ENCODE data around the gene PDLIM7.

The PDLIM7 gene

DNA sequence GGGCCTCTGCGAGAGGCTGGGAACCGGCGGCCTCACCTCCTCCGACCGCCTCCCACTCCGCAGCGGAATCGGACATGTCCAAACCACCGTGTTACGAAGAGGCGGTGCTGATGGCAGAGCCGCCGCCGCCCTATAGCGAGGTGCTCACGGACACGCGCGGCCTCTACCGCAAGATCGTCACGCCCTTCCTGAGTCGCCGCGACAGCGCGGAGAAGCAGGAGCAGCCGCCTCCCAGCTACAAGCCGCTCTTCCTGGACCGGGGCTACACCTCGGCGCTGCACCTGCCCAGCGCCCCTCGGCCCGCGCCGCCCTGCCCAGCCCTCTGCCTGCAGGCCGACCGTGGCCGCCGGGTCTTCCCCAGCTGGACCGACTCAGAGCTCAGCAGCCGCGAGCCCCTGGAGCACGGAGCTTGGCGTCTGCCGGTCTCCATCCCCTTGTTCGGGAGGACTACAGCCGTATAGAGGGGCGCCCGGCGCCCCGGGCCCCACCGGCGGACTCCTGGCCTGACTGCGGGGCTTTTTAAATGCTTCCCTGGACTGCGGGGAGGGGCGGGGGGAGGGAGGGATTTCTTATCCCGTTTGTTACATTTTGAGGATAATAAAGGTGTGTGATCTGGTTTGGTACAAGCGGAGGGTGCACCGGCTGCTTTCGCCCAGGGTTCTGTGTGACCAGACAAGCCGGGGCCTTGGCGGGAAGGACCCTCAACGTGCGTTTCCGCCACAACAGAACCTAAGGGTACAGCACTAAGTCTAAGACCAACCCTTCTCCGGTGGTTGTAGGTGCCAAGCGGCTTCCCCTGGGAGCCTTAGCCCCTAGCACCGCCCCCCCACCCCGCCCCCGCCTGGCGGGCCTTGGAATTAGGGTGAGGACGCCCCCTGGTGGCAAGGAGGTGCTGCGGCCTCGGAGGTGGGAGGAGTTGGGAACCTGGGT, 41.5 kb downstream of the PDLIM7 start:
- DNase-seq = peak; percentile 52

DNA sequence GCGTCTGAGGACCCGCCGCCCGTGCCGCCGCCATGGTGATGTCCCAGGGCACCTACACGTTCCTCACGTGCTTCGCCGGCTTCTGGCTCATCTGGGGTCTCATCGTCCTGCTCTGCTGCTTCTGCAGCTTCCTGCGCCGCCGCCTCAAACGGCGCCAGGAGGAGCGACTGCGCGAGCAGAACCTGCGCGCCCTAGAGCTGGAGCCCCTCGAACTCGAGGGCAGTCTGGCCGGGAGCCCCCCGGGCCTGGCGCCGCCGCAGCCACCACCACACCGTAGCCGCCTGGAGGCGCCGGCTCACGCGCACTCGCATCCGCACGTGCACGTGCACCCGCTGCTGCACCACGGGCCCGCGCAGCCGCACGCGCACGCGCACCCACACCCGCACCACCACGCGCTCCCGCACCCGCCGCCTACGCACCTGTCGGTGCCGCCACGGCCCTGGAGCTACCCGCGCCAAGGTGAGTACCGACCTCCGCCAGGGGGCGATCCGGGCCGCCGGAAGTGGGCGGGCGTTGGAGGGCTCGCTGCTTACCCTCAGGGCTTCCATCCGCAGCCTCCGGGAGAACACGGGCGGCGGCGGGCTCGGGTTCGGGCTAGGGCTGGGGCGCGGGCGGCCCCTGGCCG, 42.3 kb downstream of the PDLIM7 start:
- DNase-seq = no peak

DNA sequence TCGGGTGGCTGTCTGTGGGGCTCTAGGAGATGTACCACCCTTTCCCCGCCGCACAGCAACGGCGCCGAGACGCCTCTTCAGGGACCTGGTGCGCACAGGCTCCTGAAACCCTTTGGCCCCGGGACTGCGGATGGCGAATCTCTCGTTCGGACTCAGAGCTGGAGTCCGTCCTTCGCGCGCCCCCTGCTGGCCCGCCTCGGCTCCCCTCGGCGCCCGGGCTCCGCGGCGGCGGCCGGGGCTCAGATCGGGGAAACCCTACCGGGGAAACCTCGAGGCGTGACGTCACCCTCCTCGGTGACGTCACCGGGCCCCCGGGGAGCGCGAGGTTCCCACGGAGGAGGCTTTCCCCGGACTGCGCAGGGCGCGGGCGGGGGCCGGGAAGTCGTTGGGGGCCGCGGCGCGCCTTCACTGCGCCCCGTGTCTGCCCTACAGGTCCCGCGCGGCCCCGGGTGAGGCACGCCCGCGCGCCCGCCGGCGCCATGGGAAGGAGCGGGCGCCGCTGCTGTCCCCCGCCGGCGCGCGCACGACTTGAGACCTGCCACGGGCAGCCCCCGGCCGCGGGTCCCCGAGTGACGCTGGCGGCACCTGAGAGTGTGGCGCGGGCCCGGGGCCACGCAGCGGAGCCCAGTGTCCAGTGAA, 42.9 kb downstream of the PDLIM7 start:
- DNase-seq = no peak

DNA sequence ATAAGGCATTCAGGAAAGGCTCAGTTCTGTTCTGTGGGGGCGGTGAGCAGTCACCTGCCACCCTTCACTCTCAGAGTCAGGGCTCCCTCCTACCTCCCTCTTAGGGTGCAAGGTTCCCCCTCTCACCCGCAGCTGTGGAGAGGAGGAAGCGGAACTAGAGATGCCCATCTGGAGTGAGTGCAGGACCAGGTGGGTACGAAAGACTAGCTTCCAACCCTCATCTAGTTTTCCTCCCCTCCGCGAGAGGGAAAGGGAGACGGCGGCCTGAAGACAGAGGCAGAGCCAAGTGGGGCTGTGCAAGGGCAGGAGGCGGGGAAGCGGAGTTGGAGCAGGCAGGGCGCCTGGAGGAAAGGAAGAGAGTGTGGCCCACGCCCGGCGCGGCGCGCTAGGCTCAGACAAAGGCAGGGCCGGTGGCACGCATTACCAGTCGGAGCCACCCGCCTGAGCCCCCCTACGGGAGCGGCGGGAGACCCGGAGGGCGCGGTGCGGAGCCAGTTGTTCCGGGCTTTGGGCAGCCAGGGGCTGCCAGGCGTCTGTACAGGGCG, 43.5 kb downstream of the PDLIM7 start:
- DNase-seq = no peak

DNA sequence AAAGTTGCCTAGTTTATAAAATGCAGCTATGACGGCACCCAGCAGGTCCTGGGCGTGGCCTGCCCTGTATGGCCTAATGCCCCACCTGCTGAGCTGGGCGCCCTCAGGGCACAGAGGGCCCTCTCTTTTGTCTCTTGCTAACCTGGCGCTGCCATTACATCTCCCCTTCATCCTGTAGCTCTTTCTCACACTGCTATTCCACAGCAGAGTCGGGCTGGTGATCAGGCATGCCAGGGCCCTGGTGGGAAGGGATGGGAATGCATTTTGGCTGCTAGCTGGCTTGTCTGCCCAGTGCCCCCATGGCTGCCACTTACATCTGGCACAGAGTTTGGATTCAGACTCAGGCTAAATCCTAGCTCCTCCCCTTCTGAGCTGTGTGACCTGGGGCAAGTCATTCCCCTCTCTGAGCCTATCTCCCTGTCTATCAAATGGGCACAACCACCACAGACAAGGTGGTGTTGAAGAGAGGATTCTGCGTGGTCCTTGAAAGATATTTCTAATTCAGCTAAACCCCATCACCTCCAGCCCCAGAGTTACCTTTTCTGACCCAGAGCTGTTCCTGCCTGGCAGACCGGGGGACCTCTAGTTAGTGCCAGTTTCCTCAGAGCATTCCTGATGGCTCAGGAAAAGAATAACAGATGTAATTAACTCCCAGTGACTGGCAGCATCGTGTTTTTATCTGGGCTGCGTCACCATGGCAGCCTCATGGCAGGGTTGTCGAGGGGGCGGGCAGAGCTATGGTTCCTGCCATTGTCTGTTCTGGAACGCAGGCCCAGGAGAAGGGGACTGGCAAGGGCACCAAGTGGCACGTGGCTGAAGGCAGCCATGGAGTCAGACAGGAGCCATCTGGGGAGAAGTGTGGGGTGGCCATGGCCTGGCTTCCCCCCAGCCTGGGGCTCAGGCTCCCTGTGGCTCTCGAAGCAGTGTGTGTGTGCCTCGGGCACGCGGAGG, 44.4 kb downstream of the PDLIM7 start:
- DNase-seq = no peak

DNA sequence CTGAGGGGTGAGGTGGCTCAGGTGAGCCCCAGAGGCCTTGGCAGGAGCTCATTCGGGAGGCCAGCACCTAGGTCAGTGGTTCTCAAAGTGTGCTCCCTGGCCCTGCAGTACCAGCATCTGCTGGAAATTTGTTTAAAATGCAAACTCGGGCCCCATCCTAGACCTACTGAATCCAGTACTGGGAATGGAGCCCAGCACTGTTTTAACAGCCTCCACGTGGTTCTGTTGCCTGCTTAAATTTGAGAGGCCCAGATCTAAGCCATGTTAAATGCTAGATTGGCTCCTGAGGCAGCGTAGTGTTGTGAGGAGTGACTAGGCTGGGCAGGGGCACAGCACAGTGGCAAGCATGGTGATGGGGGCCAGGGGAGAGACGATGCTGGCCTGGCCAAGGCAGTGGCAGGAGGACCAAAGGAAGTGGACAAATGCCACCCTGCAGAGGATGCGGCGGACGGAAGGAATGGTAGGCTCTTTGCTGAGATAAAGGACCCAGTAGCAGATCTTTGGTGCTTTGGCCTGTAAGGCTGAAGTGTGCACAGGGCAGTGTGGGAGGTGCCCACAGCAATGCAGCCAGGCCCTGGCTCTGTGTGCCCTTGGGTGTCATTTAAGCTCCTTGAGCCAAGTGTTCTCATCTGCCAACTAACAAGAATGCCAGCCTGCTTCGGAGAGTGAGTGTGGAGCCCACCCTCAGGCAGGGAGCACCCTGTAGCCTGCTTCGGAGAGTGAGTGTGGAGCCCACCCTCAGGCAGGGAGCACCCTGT, 46.6 kb downstream of the PDLIM7 start:
- DNase-seq = no peak

DNA sequence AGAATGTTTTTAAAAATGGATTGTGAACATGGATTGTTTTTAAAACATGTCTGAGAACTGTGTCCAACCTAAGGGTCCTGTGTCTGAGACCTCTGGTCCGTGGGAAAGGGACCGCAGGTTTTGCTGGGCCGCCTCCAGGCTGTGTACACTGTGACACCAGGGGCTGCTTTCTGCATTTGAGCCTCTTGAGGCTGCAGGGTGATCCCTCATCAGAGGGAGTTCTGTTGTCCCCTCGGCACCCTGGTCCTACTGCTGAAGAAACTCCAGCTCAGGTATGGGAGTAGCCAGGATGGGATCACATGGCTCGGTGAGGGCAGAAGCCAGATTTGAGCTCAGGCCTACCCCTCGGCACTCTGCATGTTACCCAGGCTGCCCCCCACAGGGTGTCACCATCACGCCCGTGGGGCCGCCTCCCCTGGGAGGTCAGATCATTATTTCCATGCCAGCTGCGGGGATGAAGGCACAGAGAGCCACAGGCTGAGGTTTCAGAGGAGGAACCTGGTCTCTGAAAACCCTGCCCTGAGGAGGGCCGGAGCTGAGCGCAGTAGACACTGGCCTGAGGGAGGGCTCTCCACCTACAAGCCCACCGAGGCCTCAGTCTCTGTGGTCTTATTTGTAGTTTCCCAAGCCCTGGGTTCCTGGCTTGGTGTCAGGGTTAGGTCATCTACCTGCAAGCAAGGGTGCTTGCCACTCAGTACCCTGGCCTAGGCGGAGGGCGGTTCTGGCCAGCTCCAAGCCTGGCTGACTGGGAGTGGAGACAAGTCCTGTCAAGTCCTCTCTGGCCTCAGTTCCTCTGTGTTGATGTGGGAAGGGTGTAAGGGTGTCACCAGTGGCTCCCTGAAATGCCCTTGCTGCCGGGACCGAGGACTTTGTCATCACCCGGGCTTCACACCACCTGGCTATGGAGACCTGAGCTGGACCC, 48.0 kb downstream of the PDLIM7 start:
- DNase-seq = no peak

DNA sequence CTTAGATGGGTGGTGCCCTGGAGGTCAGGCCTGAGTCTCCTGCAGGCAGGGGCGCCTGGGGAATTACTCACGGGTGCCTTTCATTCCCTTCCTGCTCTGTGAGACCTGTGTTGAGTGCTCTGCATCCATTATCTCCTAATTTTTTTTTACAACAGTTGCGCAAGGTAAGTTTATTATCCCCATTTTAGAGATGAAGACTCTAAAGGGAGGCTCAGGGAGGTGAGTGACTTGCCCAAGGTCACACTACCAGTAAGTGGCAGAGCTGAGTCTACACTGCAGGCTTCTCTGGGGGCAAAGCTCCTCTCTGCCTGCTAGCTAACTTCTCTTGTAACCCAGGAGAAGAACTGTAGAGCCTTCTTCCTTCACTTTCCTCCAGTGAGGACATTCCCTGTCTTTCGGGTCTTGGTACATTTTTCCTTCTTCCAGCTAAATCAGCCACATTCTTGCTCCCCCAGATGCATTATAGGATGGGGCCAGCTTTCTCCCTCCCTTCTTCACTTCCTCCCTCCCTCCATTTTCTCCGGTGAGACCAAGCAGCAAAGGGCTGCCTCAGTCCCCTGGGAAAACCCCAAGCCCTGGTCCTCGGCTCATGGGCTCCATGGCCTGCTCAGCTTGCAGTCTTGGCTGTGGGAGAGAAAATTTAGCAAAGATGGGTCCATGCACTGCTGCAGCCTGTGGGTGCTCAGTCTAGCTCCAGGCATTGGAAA, 49.0 kb downstream of the PDLIM7 start:
- DNase-seq = no peak

DNA sequence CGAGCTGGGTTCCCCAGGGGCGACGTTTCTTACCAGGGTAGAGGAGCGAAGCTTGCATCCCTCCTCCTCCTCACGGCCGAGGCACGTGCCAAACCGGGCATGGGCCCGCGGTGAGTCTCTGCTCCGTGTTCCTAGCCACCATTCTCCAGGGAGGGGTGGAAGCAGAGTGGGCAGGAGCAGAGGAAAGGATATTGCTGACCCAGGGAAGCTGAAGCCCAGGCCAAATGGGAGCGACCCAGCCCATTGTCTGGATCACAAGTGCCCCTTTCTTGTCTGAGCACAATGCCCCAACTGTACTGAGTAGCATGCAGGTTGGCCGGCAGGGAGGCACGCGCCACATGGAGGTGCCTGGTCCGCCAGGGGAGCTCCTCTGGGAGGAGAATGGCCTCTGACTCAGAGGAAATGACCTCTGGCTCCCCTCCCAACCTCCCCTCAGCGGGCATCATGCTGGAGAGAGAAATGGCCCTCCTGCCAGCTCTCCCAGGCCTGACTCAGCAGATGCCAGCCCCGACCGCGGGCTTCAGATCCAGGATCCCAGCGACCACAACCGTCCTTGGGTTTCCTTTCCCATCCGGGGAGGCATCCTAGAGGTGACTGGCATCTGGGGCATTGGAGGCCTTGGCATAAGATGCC, 49.7 kb downstream of the PDLIM7 start:
- no peak for DNase-seq

DNA sequence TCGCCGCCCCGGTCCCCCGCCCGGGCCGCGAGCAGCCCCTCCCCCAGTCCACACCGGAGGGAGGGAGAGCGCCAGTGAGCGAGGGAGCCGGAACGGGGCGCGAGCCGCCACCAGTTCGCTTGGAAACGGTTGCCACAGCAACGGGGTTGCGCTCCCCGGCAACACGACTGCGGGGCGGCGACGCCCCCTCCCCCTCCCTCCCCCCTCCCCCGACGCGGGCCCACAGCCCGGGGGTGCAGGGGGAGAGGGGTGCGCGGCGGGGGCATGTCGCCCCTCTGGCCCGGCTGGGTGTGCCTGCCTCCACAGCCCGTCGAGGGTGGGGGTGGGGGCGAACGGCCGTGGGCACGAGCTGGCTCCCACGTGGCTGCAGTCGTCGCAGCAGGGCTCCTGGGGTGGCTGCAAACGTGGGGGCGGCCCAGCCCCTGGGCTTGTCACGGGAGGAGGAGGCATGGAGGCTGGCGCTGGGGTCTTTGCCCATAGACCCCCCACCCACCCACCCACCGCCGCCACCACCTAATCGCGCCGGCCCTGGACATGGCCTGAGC, 50.3 kb downstream of the PDLIM7 start:
- no peak for DNase-seq

DNA sequence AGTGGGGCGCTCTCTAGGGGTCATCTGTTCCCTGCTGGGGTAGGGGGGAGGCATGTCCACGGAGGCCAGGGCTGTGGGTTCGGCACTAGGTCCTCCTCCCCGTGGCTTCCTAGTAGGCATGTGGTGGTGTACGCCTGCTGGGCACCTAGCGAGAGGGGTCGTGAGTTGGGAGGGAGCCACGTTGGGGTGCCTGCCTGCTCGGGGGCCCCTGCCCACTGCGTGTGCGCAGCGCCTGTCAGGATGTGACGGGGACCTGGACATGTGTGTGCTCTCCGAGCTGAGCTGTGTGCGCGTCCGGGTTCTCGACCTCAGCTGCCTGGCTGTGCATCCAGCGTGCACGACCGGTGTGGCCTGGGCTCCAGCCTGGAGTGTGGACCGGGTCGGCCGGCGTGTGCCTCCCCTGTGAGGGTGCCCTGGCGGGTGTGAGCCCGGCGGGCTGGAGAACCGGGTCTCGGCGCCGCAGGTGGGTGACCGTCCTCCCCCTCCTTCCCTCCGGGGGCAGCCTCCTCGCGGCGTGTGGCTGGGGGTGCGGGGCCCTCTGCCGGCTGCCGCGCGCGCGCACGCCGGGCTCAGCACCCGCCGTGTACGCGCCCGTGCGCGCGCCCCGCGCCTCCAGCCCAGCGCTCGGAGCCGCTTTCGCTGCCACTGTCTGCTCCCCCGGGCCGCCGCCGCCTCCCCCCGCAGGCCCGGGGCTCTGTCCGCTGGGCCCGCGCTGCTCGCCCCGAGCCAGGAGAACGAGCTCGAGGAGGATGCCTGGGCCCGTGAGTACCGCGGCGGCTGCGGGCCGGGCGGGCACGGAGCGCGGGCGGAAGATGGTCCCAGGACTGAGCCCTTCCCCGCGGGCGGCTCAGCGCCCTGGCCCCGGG, 51.0 kb downstream of the PDLIM7 start, which contains the start of gene PRR7:
Gene PRR7 (plus strand): TSS at position 615 of the 866 bp plus-strand sequence. CDS start 8,254 bp downstream, outside the sequence.
- DNase-seq = no peak

DNA sequence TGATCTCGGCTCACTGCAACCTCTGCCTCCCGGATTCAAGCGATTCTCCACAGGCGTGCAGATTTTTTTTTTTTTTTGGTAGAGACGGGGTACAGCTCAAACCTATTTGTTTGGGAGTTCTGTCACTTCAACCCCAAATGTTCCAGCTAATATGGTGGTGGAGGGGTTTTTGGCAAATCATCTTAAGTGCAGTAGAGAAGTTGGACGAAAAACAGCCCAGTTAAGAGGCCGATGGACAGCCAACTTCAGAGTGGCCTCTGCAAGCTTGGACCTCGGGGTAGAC, 51.5 kb downstream of the PDLIM7 start:
- no peak for DNase-seq

DNA sequence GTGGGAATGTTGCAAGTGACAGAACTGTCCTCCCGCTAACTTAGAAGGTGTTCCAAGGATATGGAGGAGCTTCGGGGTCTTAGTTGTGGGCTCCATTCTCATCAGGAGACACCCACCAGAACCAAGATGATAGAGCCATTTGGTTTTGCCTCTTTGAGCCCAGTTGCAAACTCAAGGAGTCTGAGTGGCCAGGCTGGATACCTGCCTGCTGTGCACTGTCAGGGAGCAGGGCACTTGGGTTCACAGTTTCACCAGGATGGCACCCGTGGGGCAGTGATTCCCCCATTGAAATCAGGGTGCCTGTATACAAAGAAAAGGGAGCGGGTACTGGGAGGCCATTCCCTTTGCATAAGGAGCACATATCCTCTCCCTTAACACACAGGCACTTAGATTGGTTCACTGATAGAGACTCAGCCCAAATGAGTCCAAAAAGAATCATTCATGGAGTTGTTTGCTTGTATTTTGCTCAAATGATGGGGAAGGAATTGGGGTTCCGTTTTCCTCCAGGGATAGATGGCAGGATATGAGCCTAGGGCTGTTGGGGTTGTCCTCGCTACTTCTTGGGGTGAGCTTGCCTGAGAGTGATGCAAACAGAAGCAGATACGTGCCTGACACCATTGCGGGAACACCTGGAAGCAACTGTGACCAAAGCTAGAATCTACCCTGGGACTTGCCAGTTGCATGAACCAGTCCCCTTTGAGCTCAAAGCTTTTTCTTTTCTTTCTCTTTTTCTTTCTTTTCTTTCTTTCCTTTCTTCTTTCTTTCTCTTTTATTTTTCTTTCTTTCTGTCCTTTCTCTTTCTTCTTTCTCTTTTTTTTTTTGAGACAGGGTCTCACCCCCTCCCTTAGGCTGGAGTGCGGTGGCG, 52.1 kb downstream of the PDLIM7 start:
- no peak for DNase-seq

DNA sequence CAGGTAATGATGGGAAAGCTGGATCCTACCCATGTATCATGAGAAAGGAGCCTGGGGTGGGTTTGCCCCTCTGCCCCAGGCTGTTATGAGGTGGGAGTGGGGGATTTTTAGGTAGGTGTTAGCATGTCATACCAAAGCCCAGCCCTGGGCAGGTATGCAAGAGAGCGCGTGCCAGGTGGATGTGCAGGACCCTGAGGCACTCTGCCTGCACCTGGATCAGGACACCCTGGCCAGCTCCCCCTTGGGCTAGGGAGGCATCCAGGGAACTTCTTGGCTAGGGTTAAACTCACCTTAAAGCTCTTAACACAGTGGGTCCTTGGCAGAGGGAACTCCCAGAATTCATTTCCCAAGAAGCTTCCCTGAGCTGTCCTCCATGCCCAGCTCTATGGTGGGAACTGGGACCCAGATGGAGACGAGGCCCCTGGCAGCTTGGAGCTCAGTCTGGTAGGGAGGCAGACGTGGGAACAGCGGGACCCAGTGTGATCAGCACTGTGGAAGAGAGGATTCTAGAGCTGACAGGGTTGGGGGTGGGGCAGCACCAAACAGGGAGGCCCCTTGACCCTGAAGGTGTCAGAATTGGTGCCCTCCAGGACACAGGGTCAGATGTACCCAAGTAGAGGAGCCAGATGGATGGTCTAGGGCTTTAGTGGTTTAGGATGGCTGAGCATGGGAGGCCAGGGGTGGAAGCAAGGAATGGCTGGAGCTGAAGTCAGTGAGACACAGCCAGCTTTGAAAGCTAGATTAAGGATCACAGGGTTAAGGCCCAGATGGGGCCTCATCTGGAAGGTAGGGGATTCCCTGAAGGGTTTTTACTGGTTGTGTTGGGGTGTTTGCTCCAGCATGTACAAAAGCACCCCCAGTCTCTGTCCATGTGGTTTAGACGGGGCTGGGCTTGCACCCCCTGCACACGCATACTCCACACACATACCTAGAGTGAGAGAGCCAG, 53.0 kb downstream of the PDLIM7 start:
- DNase-seq = no peak

DNA sequence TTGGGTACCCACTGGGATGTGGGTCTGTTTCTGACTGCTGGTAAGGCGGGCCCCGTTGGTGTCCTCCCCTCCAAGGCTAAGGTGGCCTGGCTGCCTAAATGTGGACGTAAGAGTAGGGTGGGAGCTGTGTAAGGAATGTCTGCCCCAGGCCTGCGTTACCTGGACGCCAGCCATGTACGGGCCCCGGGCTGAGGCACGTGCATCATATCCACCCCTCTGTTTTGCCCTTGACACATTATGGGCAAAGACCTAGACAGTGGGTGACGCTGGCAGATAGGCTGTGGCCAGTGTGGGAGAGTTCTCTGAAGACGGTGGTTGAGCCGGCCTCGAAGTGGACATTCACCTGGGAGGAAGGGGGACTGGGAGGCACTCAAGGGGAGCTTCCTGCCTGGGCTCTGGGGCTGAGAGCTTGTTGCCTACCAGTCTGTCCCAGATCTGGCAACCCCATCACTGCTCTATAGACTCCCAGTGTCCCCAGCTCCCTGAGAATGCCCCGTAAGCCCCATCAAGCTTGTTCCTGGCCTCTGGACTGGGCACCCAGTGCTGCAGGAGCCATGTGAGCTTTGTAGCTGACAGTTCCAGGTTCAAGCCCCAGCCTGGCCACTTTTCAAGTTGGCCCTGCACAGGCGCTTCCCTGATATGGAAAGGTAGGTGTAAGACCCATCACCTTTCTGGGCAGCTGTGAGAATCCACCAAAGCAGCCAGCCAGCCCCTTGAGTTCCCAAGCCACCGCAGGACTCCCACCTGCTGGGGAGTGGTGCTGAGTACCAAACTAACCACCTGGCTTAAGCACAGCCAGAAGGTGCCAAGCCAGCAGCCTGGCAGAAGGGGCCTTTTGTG, 54.0 kb downstream of the PDLIM7 start:
- no peak for DNase-seq
